Activated CD4-positive, alpha-beta T cell treated with anti-CD3 and anti-CD28 coated beads, Interleukin-2, amount 50 U/mL, for 48 hours (primary cell): ENCODE results near the gene SMYD3.

Experiments
- DNase-seq, 2 experiments: peaks; one replicate each; pipeline ENCODE4 v3.0.0-alpha.2; 2020

SMYD3 gene

GRCh38 chr1:246200738-246201137 lies 306.3 kb downstream of the SMYD3 start:
- no peak for DNase-seq

- no peak for DNase-seq
Measured at GRCh38 chr1:246200225-246200624, 306.9 kb downstream of the SMYD3 start.

GRCh38 chr1:246199086-246199645 lies 307.9 kb downstream of the SMYD3 start:
- DNase-seq = no peak

- DNase-seq = no peak
Measured at GRCh38 chr1:246198115-246198816, 308.8 kb downstream of the SMYD3 start.

GRCh38 chr1:246197076-246197475 lies 310.0 kb downstream of the SMYD3 start:
- DNase-seq = no peak

- no peak for DNase-seq
Measured at GRCh38 chr1:246195296-246195695, 311.8 kb downstream of the SMYD3 start.

- DNase-seq = no peak
Measured at GRCh38 chr1:246193537-246193936, 313.5 kb downstream of the SMYD3 start.

- no peak for DNase-seq
Measured at GRCh38 chr1:246189126-246189525, 318.0 kb downstream of the SMYD3 start.

GRCh38 chr1:246187834-246188372 lies 319.2 kb downstream of the SMYD3 start:
- DNase-seq = no peak

GRCh38 chr1:246184503-246184902 lies 322.6 kb downstream of the SMYD3 start:
- DNase-seq = no peak

- DNase-seq = no peak
Measured at GRCh38 chr1:246182149-246182851, 324.8 kb downstream of the SMYD3 start.

- DNase-seq = no peak
Measured at GRCh38 chr1:246181241-246181640, 325.8 kb downstream of the SMYD3 start.

- no peak for DNase-seq
Measured at GRCh38 chr1:246179401-246179800, 327.7 kb downstream of the SMYD3 start.

GRCh38 chr1:246178717-246179311 lies 328.3 kb downstream of the SMYD3 start:
- no peak for DNase-seq

- no peak for DNase-seq
Measured at GRCh38 chr1:246176126-246177024, 330.7 kb downstream of the SMYD3 start.

GRCh38 chr1:246170574-246171261 lies 336.4 kb downstream of the SMYD3 start:
- DNase-seq = no peak

- no peak for DNase-seq
Measured at GRCh38 chr1:246169486-246169885, 337.6 kb downstream of the SMYD3 start.

GRCh38 chr1:246169019-246169418 lies 338.1 kb downstream of the SMYD3 start:
- DNase-seq = no peak

GRCh38 chr1:246166841-246167240 lies 340.2 kb downstream of the SMYD3 start:
- DNase-seq = no peak

- DNase-seq = no peak
Measured at GRCh38 chr1:246165826-246166709, 341.0 kb downstream of the SMYD3 start.

- DNase-seq = no peak
Measured at GRCh38 chr1:246164764-246165163, 342.3 kb downstream of the SMYD3 start.
